T-helper 2 cell treated with Interferon-gamma antibody and Interleukin-4, amounts not matched to agents 5 μg/mL and 100 μg/mL, for 36 hours (primary cell): ENCODE measurements around the gene MFRP.
A peak's percentile ranks its signal among the peaks of the same experiment; 100 is the strongest.

ENCODE experiments used
- DNase-seq: peaks from one replicate; pipeline ENCODE4 v3.0.0; 2021; ENCODE audit warnings: low spot score
- H3K27ac Mint-ChIP-seq: one replicate; pipeline ENCODE4 v1.8.0; 2021; ENCODE audit warnings: mild to moderate bottlenecking, mixed read lengths
- H3K27me3 Mint-ChIP-seq: one replicate; pipeline ENCODE4 v1.8.0; 2021; ENCODE audit warnings: low read depth, mixed read lengths
- H3K36me3 Mint-ChIP-seq: one replicate; pipeline ENCODE4 v1.8.0; 2021; ENCODE audit warnings: low read depth, mixed read lengths
- H3K4me1 Mint-ChIP-seq: one replicate; pipeline ENCODE4 v1.8.0; 2021; ENCODE audit warnings: low read depth, mixed read lengths
- H3K4me3 Mint-ChIP-seq: one replicate; pipeline ENCODE4 v1.8.0; 2022; ENCODE audit warnings: mild to moderate bottlenecking, moderate library complexity, mixed read lengths
- H3K9me3 Mint-ChIP-seq: one replicate; pipeline ENCODE4 v1.8.0; 2021; ENCODE audit warnings: mixed read lengths

Gene MFRP

GRCh38 chr11:119316016-119316728, 30.3 kb downstream of the MFRP start:
- peaks cover 15% of the 10 kb centered on the region for H3K4me1 Mint-ChIP-seq
- H3K9me3 Mint-ChIP-seq = no peaks in the 10 kb centered on the region
- no peak overlapping the region for H3K27ac Mint-ChIP-seq
- H3K36me3 Mint-ChIP-seq = no peaks in the 10 kb centered on the region
- DNase-seq = no peak
- H3K4me3 Mint-ChIP-seq = peak overlapping the region; percentile 50
- H3K27me3 Mint-ChIP-seq = peaks cover 37% of the 10 kb centered on the region

- no peak for DNase-seq
- Mint-ChIP-seq H3K36me3 (no peaks in the 10 kb centered on the region), H3K4me1 (peaks cover 15% of the 10 kb centered on the region), H3K27ac (no peak overlapping the region), H3K9me3 (no peaks in the 10 kb centered on the region), H3K27me3 (peaks cover 37% of the 10 kb centered on the region), H3K4me3 (peak overlapping the region; percentile 50)
These were observed 31.1 kb downstream of the MFRP start for GRCh38 chr11:119315131-119316015.

GRCh38 chr11:119314726-119315125, 31.8 kb downstream of the MFRP start:
- Mint-ChIP-seq H3K9me3 (no peaks in the 10 kb centered on the region), H3K27ac (no peak overlapping the region), H3K36me3 (no peaks in the 10 kb centered on the region), H3K27me3 (peaks cover 37% of the 10 kb centered on the region), H3K4me3 (no peak overlapping the region), H3K4me1 (peaks cover 12% of the 10 kb centered on the region)
- DNase-seq = no peak

GRCh38 chr11:119310682-119311052, 35.8 kb downstream of the MFRP start:
- no peak overlapping the region for H3K4me3 Mint-ChIP-seq

GRCh38 chr11:119309953-119310681, 36.4 kb downstream of the MFRP start:
- no peak overlapping the region for H3K27ac Mint-ChIP-seq
- DNase-seq = no peak
- H3K9me3 Mint-ChIP-seq = no peaks in the 10 kb centered on the region
- peaks cover 7% of the 10 kb centered on the region for H3K36me3 Mint-ChIP-seq
- H3K4me3 Mint-ChIP-seq = no peak overlapping the region
- H3K27me3 Mint-ChIP-seq = peaks cover 9% of the 10 kb centered on the region
- H3K4me1 Mint-ChIP-seq = peaks cover 17% of the 10 kb centered on the region

More at GRCh38 chr11:119310682-119311052, 35.8 kb downstream of the MFRP start:
- no peak overlapping the region for H3K27ac Mint-ChIP-seq
- DNase-seq = no peak
- peaks cover 14% of the 10 kb centered on the region for H3K27me3 Mint-ChIP-seq
- H3K36me3 Mint-ChIP-seq = peaks cover 4% of the 10 kb centered on the region
- no peaks in the 10 kb centered on the region for H3K9me3 Mint-ChIP-seq
- H3K4me1 Mint-ChIP-seq = peaks cover 16% of the 10 kb centered on the region

GRCh38 chr11:119309411-119309810, 37.1 kb downstream of the MFRP start:
- H3K27ac Mint-ChIP-seq = no peak overlapping the region
- H3K36me3 Mint-ChIP-seq = peaks cover 7% of the 10 kb centered on the region
- no peak for DNase-seq
- H3K9me3 Mint-ChIP-seq = no peaks in the 10 kb centered on the region
- H3K4me3 Mint-ChIP-seq = no peak overlapping the region
- H3K27me3 Mint-ChIP-seq = peaks cover 4% of the 10 kb centered on the region
- peaks cover 18% of the 10 kb centered on the region for H3K4me1 Mint-ChIP-seq

- no peak for DNase-seq
- peaks cover 18% of the 10 kb centered on the region for H3K4me1 Mint-ChIP-seq
- no peaks in the 10 kb centered on the region for H3K27me3 Mint-ChIP-seq
- no peaks in the 10 kb centered on the region for H3K9me3 Mint-ChIP-seq
- no peak overlapping the region for H3K27ac Mint-ChIP-seq
- no peak overlapping the region for H3K4me3 Mint-ChIP-seq
- H3K36me3 Mint-ChIP-seq = peaks cover 17% of the 10 kb centered on the region
These were observed 38.5 kb downstream of the MFRP start for GRCh38 chr11:119307974-119308373.

- no peaks in the 10 kb centered on the region for H3K9me3 Mint-ChIP-seq
- no peak for DNase-seq
- H3K27ac Mint-ChIP-seq = peak overlapping the region; percentile 18
- no peak overlapping the region for H3K4me3 Mint-ChIP-seq
- peaks cover 18% of the 10 kb centered on the region for H3K4me1 Mint-ChIP-seq
- H3K36me3 Mint-ChIP-seq = peaks cover 23% of the 10 kb centered on the region
- no peaks in the 10 kb centered on the region for H3K27me3 Mint-ChIP-seq
These were observed 39.3 kb downstream of the MFRP start for GRCh38 chr11:119307219-119307618.

GRCh38 chr11:119306373-119306890, 40.1 kb downstream of the MFRP start:
- peak overlapping the region; percentile 88 for H3K27ac Mint-ChIP-seq
- H3K4me1 Mint-ChIP-seq = peaks cover 18% of the 10 kb centered on the region
- peaks cover 25% of the 10 kb centered on the region for H3K36me3 Mint-ChIP-seq
- DNase-seq = peak; percentile 46
- peak overlapping the region; percentile 28 for H3K4me3 Mint-ChIP-seq
- no peaks in the 10 kb centered on the region for H3K9me3 Mint-ChIP-seq
- no peaks in the 10 kb centered on the region for H3K27me3 Mint-ChIP-seq

GRCh38 chr11:119305556-119306372, 40.7 kb downstream of the MFRP start:
- Mint-ChIP-seq H3K4me1 (peaks cover 18% of the 10 kb centered on the region), H3K9me3 (no peaks in the 10 kb centered on the region), H3K27ac (peak overlapping the region; percentile 45), H3K27me3 (no peaks in the 10 kb centered on the region), H3K4me3 (no peak overlapping the region), H3K36me3 (peaks cover 31% of the 10 kb centered on the region)
- DNase-seq = no peak

GRCh38 chr11:119303227-119303718, 43.2 kb downstream of the MFRP start:
- H3K4me3 Mint-ChIP-seq = no peak overlapping the region
- no peaks in the 10 kb centered on the region for H3K27me3 Mint-ChIP-seq
- no peaks in the 10 kb centered on the region for H3K9me3 Mint-ChIP-seq
- peaks cover 52% of the 10 kb centered on the region for H3K36me3 Mint-ChIP-seq
- peaks cover 18% of the 10 kb centered on the region for H3K4me1 Mint-ChIP-seq
- DNase-seq = no peak
- H3K27ac Mint-ChIP-seq = no peak overlapping the region

- no peak for DNase-seq
- Mint-ChIP-seq H3K9me3 (no peaks in the 10 kb centered on the region), H3K4me3 (no peak overlapping the region), H3K36me3 (peaks cover 61% of the 10 kb centered on the region), H3K27me3 (no peaks in the 10 kb centered on the region), H3K27ac (no peak overlapping the region), H3K4me1 (peaks cover 4% of the 10 kb centered on the region)
These were observed 46.1 kb downstream of the MFRP start for GRCh38 chr11:119300198-119300964.
